ENCODE data around the gene MAGI2.

GRCh38 chr7:78562191-78562590, 891.3 kb downstream of the MAGI2 start:
- TF ChIP-seq CTCF (IDR thresholded peaks at IDR 0.05), result no peak
- TF ChIP-seq POLR2A (IDR thresholded peaks at IDR 0.05), result no peak

Data from body of pancreas (tissue), 4 donors.